HG02973 (cell line): Measurements from ENCODE around the gene AKAP14.
A peak's percentile ranks its signal among the peaks of the same experiment; 100 is the strongest.
"Not testable (repeated sequence)": the region's sequence is repeated elsewhere in the genome, so short reads cannot be mapped to it uniquely, and the experiment has no call there.

ENCODE experiments used
- ATAC-seq: cut with Tn5 transposase; IDR thresholded peaks from one replicate; pipeline ENCODE4 v1.9.1; 2021; ENCODE audit warnings: moderate library complexity; ENCODE audit not compliant: unreplicated experiment

AKAP14 gene

DNA sequence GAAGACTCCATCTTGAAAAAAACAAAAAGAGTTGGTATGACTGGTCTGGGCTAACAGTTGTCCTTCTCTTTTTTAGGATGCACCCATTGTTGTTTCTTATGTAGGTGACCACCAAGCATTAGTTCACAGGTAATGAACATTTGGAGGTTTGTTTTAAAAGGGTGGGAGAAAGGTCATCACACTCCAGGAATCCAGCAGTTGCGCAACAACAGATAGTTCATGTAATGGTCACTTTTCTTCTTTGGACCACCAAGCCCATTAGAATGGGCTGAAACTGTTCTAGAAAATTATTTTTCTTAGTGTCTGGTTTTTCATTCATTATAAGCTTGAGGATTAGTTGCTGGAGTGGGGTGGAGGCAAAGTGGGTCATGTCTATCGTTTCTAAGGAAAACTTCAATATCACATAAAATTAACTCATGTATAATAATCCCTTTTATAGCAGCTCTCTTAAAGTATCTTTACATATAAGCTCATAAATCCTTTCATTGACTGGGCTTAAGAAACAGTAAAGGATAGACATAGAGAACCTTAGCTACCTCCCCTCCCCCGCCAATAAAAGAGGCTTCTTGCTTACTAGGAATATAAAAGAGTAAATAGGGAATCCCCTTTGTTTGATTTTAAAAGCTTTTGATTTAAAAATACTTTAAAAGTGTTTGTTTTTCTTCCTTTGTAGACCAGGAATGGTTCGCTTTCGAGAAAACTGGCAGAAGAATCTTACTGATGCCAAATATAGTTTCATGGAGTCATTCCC, 24.3 kb downstream of the AKAP14 start:
- no peak for ATAC-seq

- ATAC-seq, result not testable (repeated sequence)
Measured at GRCh38 chrX:119922391-119922790, 26.7 kb downstream of the AKAP14 start.

DNA sequence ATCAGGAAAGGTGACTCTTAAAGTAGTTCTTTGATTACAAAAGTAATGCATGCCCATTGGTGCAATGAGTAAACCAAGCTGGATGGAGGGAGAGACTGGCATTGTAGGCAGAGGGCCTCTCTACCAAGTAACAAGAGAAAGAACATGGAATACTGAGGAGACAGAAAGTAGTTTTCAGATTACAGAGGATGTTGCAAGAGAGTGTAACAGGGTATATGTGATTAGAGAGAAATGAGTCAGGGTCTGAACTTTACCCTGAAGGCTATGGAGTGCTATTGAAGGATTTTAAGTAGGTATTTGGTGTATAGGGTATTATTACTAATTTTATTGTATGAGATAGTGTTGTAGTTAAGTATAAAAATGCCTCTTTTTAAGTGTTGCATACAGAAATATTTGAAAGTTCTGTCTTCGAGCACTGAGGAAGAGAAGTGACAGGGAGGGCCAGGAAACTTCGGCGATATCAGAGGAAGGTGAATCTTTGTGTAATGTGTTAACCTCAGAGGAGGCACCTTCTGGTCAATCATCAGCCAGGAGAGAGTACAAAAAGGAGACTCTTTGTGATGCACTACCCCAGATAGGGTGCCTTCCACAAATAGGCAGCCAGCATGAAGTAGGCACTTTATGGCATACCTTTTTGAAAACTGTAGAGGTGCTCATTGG, 39.7 kb downstream of the AKAP14 start:
- ATAC-seq, result no peak

DNA sequence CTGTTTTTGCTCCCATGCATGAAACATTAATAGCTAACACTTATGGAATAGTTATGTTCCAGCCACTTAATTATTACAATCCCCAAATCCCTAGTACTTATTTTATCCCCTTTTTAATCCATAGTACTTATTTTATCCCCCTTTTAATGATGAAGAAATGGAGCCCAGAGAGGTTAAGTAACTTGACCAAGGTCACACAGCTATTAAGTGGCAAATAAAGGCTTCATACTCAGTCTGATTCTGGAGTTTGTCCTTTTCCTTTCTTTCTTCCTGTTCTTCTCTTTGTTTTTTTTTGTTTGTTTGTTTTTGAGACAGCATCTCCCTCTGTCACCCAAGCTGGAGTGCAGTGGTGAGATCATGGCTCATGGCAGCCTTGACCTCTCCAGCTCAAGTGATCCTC, 45.6 kb downstream of the AKAP14 start:
- no peak for ATAC-seq

DNA sequence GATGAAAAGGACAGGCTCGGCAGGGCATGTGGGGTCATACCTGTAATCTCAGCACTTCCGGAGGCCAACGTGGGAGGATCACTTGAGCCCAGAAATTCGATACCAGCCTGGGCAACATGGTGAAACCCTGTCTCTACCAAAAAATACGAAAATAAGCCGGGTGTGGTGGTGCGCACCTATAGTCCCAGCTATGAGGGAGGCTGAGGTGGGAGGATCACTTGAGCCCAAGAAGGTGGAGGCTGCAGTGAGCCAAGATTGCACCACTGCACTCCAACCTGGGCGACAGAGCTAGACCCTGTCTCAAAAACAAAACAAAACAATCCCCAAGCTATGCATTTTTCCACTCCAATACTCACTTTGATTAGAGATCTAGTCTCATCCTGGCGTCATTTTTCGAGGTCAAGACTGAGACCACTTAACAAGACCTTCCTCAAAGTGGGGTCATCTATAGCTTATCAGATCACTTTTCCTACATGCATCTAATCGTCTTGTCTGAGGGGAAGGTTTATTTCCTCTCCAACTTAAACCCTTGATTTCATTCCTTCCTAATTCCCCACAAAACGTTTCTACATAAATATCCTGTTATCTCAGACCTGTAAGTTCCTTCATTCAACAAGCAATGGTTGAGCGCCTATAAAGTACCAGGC, 46.6 kb downstream of the AKAP14 start:
- no peak for ATAC-seq

DNA sequence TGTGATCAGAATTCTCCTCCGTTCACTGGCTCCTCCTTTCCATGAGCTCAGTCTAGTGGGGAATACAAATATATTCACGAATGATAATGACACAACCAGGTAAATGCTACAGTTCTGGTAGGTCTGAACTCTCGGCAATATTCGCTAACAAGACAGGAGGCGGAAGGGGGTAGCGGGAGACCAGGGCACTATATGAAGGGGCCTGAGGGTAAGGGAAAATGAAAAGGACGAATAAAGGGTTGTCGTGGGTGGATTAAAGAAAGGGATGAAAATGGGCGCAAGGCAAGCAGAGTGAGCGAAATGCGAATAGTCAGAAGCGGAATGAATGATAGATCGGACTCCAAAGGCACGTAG, 47.1 kb downstream of the AKAP14 start:
- no peak for ATAC-seq

GRCh38 chrX:119943185-119943988, 47.7 kb downstream of the AKAP14 start, which contains the start of gene NKAP:
Gene NKAP (minus strand): TSS chrX:119943751. CDS start chrX:119943605, 146 bp downstream.
- ATAC-seq, result peak; percentile 86

DNA sequence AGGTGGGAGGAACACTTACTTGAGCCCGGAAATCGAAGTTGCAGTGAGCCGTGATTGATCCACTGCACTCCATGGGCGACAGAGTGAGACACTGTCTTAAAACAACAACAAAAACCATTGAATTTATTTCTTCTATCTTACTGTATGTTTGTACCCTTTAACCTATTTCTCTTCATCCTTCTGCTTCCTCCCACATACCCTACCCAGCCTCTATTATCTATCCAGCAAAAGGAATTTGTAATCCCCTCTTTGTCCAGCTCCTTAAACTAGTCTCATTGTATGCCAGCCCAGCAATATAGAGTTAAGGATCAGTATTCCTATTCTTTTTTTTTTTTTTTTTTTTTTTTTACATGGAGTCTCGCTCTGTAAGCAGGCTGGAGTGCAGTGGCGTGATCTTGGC, 49.8 kb downstream of the AKAP14 start:
- ATAC-seq, result no peak

- ATAC-seq, result no peak
Measured at GRCh38 chrX:119948381-119948780, 52.7 kb downstream of the AKAP14 start.

DNA sequence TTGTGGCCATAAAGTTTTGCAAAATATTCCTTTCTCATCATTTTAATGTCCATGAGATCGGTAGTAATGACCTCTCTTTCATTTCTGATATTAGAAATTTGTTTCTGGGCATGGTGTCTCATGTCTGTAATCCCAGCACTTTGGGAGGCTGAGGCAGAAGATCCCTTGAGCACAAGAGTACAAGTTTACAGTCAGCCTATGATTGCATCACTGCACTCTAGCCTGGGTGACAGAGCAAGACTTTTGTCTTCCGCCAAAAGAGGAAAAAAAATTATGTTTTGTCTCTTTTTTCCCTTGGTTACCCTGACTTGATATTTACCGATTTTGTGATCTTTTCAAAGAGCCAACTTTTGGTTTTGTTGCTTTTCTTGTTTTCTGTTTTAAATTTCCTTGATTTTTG, 58.7 kb downstream of the AKAP14 start:
- ATAC-seq, result no peak

DNA sequence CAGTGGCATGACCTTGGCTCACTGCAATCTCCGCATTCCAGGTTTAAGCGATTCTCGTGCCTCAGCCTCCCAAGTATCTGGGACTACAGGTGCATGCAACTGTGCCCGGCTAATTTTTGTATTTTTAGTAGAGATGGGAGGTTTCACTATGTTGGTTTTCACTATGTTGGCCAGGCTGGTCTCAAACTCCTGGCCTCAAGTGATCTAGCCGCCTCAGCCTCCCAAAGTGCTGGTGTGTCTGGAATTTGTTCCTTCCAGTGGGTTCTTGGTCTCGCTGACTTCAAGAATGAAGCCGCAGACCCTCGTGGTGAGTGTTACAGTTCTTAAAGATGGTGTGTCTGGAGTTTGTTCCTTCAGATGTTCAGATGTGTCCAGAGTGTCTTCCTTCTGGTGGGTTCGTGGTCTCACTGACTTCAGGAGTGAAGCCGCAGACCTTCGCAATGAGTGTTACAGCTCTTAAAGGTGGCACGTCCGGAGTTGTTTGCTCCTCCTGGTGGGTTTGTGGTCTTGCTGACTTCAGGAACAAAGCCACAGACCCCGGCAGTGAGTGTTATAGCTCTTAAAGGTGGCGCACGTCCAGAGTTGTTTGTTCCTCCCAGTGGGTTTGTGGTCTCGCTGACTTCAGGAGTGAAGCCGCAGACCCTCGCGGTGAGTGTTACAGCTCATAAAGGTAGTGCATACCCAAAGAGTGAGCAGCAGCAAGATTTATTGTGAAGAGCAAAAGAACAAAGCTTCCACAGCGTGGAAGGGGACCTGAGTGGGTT, 60.3 kb downstream of the AKAP14 start:
- ATAC-seq, result not testable (repeated sequence)

GRCh38 chrX:119960625-119961024, 64.9 kb downstream of the AKAP14 start:
- ATAC-seq, result no peak

- ATAC-seq, result not testable (repeated sequence)
Measured at GRCh38 chrX:119966837-119967236, 71.1 kb downstream of the AKAP14 start.
